Right renal pelvis (tissue), 4 donors: ENCODE measurements around the gene CELF1. TPM values are rescaled to one million over a fixed set of nuclear protein-coding genes. Genes with fewer than 3 reads are reported as not detected.
"Not testable (repeated sequence)": the region's sequence is repeated elsewhere in the genome, so short reads cannot be mapped to it uniquely, and the experiment has no call there.

Source experiments
- DNase-seq, 4 donors: peaks; one replicate each; pipeline ENCODE4 v3.0.0-alpha.2; 2013; ENCODE audit warnings: low read depth in 4 of 4, low spot score in 3 of 4, missing footprints in 1 of 4
- polyA plus RNA-seq, 4 donors: library from polyadenylated mRNA; unstranded; fragments of 120-200 nt; gene quantifications; one replicate each; pipeline ENCODE4 v1.2.1, GENCODE V29; 2013; ENCODE audit not compliant: insufficient read length in 4 of 4

The CELF1 gene
- polyA plus RNA-seq, 4 donors, result 88.1 to 109 (median 104) TPM

GRCh38 chr11:47545298-47545697, 7.6 kb downstream of the CELF1 start:
- DNase-seq, result no peak

GRCh38 chr11:47541070-47541469, 11.9 kb downstream of the CELF1 start:
- no peak for DNase-seq

GRCh38 chr11:47539681-47540039, 13.3 kb downstream of the CELF1 start:
- DNase-seq, result no peak

- DNase-seq, result no peak
Measured at GRCh38 chr11:47538741-47539565, 14.0 kb downstream of the CELF1 start.

GRCh38 chr11:47536915-47537314, 16.0 kb downstream of the CELF1 start:
- no peak for DNase-seq

GRCh38 chr11:47534704-47535251, 18.2 kb downstream of the CELF1 start:
- DNase-seq, result no peak

GRCh38 chr11:47533690-47534151, 19.2 kb downstream of the CELF1 start:
- no peak for DNase-seq

- DNase-seq, result no peak
Measured at GRCh38 chr11:47532597-47533213, 20.2 kb downstream of the CELF1 start.

- no peak for DNase-seq
Measured at GRCh38 chr11:47531666-47532065, 21.3 kb downstream of the CELF1 start.

GRCh38 chr11:47530721-47531120, 22.2 kb downstream of the CELF1 start:
- DNase-seq, result not testable (repeated sequence)

- no peak for DNase-seq
Measured at GRCh38 chr11:47529951-47530350, 23.0 kb downstream of the CELF1 start.

- DNase-seq, result no peak
Measured at GRCh38 chr11:47527186-47527585, 25.7 kb downstream of the CELF1 start.

- DNase-seq, result not testable (repeated sequence)
Measured at GRCh38 chr11:47526032-47526431, 26.9 kb downstream of the CELF1 start.

- no peak for DNase-seq
Measured at GRCh38 chr11:47524291-47524874, 28.5 kb downstream of the CELF1 start.

GRCh38 chr11:47523490-47524225, 29.3 kb downstream of the CELF1 start:
- peak in 2 of 4 donors; percentile 22 to 30 for DNase-seq

- no peak for DNase-seq
Measured at GRCh38 chr11:47518212-47518964, 34.5 kb downstream of the CELF1 start.

GRCh38 chr11:47516984-47517853, 35.7 kb downstream of the CELF1 start:
- no peak for DNase-seq

GRCh38 chr11:47516155-47516554, 36.8 kb downstream of the CELF1 start:
- no peak for DNase-seq
